GM21447 (cell line): ENCODE data around the gene LCA5L.

Experiments
- ATAC-seq: cut with Tn5 transposase; IDR thresholded peaks from one replicate; pipeline ENCODE4 v1.9.1; 2021; ENCODE audit not compliant: unreplicated experiment

LCA5L gene

GRCh38 chr21:39359382-39359781, 86.2 kb downstream of the LCA5L start:
- no peak for ATAC-seq
